ENCODE results near the gene RIPPLY3. TPM values are rescaled to one million over a fixed set of nuclear protein-coding genes. Genes with fewer than 3 reads are reported as not detected.

RIPPLY3 gene
- total RNA-seq, 1 donor from 2014 or later = not detected

GRCh38 chr21:37065561-37066177, 59.2 kb downstream of the RIPPLY3 start:
- H3K4me1 Mint-ChIP-seq = peaks cover 9% of the 10 kb centered on the region
- intact Hi-C loops (cut with micrococcal nuclease) = no loop called here
- H3K4me3 Mint-ChIP-seq = no peak overlapping the region
- H3K27ac Mint-ChIP-seq = no peak overlapping the region
- H3K27me3 Mint-ChIP-seq = no peaks in the 10 kb centered on the region
- H3K36me3 Mint-ChIP-seq (ENCODE audit: low read depth) = peaks cover 44% of the 10 kb centered on the region
- CTCF ChIA-PET = no interaction called here
- no peak for DNase-seq
- TF ChIP-seq, protein P1, sequence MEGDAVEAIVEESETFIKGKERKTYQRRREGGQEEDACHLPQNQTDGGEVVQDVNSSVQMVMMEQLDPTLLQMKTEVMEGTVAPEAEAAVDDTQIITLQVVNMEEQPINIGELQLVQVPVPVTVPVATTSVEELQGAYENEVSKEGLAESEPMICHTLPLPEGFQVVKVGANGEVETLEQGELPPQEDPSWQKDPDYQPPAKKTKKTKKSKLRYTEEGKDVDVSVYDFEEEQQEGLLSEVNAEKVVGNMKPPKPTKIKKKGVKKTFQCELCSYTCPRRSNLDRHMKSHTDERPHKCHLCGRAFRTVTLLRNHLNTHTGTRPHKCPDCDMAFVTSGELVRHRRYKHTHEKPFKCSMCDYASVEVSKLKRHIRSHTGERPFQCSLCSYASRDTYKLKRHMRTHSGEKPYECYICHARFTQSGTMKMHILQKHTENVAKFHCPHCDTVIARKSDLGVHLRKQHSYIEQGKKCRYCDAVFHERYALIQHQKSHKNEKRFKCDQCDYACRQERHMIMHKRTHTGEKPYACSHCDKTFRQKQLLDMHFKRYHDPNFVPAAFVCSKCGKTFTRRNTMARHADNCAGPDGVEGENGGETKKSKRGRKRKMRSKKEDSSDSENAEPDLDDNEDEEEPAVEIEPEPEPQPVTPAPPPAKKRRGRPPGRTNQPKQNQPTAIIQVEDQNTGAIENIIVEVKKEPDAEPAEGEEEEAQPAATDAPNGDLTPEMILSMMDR (IDR thresholded peaks at IDR 0.05) = no peak
- no peaks in the 10 kb centered on the region for H3K9me3 Mint-ChIP-seq
- POLR2A ChIA-PET = no interaction called here
- no peak for ATAC-seq (ENCODE audit: low read depth)

Other genes with a start within 250 kb of the RIPPLY3 start
- 8.1 and 10.6 TPM in 2 replicates for gene HLCS, start 40.0 kb upstream of the RIPPLY3 start, total RNA-seq
- gene PIGP, start 66.4 kb downstream of the RIPPLY3 start, total RNA-seq = 17.3 and 17.7 TPM in 2 replicates
- gene TTC3, start 66.6 kb downstream of the RIPPLY3 start, total RNA-seq = 61.1 and 69.8 TPM in 2 replicates